ENCODE results near the gene STARD4.
A peak's percentile ranks its signal among the peaks of the same experiment; 100 is the strongest.

Gene STARD4

DNA sequence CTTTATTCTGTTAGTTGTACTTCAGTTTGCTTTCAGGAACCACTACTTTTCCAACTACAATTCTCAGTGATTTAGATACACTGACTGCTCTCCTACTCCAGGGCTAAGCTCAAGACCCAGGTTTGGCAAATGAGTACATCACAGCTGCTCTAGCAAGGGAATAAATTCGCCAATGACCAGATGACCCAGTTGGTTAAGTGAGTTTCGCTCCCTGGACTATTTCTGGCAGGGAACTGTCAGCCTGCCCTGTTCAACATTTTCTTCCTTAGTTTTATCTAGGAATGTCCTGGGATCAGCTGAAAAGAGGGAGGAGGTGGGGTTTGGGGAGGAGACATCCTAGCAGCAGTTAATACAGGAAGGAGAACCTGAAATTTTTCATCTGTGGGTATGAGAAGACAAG is 6.4 kb upstream of the STARD4 start:
- Histone ChIP-seq H3K9ac (ENCODE audit: low read length) (no peak overlapping the region), H3K27me3 (ENCODE audit: control insufficient read depth in 1 of 2, insufficient read depth in 2 of 2, low read length in 2 of 2) (no peaks in the 10 kb centered on the region), H3K9me3 (ENCODE audit: low read length) (no peaks in the 10 kb centered on the region)

DNA sequence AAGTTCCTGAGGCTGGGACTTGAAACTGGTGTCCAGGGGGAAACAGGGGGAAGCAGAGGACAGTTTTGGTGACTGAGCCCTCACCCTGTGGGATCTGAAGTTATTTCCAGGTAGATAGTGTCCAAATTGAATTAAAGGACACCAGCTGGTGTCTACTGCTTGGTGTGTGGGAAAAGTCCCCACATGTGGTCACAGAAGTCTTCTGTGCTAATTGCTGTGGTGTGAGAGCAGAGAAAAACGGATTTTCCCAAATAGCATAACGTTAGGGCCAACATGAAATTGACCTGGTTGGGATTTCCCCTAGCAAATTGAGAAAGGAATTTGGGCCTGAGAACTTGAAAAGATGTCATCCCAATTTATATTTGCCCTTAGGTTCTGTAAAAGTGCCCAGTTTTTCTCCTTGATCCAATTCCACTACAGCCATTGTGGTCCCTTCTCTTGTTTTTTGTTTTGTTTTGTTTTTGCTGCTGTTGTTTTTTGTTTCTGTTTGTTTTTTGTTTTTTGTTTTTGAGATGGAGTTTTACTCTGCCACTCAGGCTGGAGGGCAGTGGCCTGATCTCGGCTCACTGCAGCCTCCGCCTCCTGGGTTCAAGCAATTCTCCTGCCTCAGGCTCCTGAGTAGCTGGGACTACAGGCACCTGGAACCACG is 5.6 kb upstream of the STARD4 start:
- H3K27me3 ChIP-seq (ENCODE audit: control insufficient read depth in 1 of 2, insufficient read depth in 2 of 2, low read length in 2 of 2): no peaks in the 10 kb centered on the region
- no peak overlapping the region for H3K27ac ChIP-seq (ENCODE audit: low read depth, low read length)
- no peaks in the 10 kb centered on the region for H3K36me3 ChIP-seq (ENCODE audit: insufficient read depth, low read length)
- no peak overlapping the region for H3K9ac ChIP-seq (ENCODE audit: low read length)
- no peaks in the 10 kb centered on the region for H3K9me3 ChIP-seq (ENCODE audit: low read length)
- H3K4me3 ChIP-seq (ENCODE audit: low read depth in 1 of 2, low read length in 2 of 2): no peak overlapping the region
- peaks cover 4% of the 10 kb centered on the region for H3K4me1 ChIP-seq (ENCODE audit: insufficient read depth, low read length)

More for the DNA sequence above, 6.4 kb upstream of the STARD4 start:
- no peaks in the 10 kb centered on the region for H3K36me3 ChIP-seq (ENCODE audit: insufficient read depth, low read length)
- H3K27ac ChIP-seq (ENCODE audit: low read depth, low read length): no peak overlapping the region
- no peak overlapping the region for H3K4me3 ChIP-seq (ENCODE audit: low read depth in 1 of 2, low read length in 2 of 2)
- H3K4me1 ChIP-seq (ENCODE audit: insufficient read depth, low read length): no peaks in the 10 kb centered on the region

DNA sequence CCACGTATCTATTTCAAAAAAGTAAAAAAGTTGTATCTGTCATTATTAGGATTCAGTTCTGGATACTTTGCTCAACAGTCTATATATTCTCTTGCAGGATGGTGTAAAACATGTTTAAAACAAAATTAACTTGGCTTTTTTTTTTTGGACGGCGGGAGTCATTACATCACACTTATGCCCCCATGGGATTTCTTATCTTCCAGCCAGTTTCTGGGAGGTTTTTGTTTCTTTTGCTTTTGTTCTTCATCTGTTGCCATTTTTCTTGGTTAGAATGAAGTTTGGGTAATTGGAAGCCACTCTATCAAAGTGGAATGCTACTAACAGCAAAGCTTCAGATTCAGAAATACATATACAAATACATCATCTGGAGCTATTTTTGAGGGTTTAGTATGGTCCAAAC is 1.8 kb upstream of the STARD4 start:
- H3K27me3 ChIP-seq (ENCODE audit: control insufficient read depth in 1 of 2, insufficient read depth in 2 of 2, low read length in 2 of 2): no peaks in the 10 kb centered on the region
- H3K9me3 ChIP-seq (ENCODE audit: low read length): no peaks in the 10 kb centered on the region
- no peak overlapping the region for H3K27ac ChIP-seq (ENCODE audit: low read depth, low read length)

DNA sequence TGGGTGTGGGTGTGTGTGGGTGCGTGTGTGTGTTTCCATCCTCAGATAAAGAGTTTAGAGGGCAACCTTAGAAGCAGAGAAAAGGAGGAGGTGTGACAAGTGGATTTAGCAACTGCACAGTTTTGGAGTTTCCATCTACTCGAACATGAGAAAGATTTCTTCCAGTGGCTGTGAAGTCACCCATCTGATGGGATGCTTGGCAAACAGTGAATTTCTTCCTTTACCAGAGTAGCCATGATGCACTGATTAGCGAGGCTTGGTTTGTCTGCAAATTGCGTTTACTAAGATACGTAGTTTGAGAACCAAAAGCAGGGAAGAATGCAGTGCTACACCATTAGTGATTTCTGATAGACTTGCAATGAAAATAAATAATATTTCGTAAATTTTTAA is 791 bp upstream of the STARD4 start:
- Histone ChIP-seq H3K4me3 (ENCODE audit: low read depth in 1 of 2, low read length in 2 of 2) (peak overlapping the region; percentile 64 to 75), H3K9ac (ENCODE audit: low read length) (no peak overlapping the region), H3K4me1 (ENCODE audit: insufficient read depth, low read length) (peaks cover 5% of the 10 kb centered on the region), H3K36me3 (ENCODE audit: insufficient read depth, low read length) (no peaks in the 10 kb centered on the region), H3K9me3 (ENCODE audit: low read length) (no peaks in the 10 kb centered on the region), H3K27me3 (ENCODE audit: control insufficient read depth in 1 of 2, insufficient read depth in 2 of 2, low read length in 2 of 2) (no peaks in the 10 kb centered on the region), H3K27ac (ENCODE audit: low read depth, low read length) (peak overlapping the region; percentile 41)

More for the DNA sequence above, 1.8 kb upstream of the STARD4 start:
- Histone ChIP-seq H3K4me3 (ENCODE audit: low read depth in 1 of 2, low read length in 2 of 2) (no peak overlapping the region), H3K4me1 (ENCODE audit: insufficient read depth, low read length) (peaks cover 5% of the 10 kb centered on the region), H3K9ac (ENCODE audit: low read length) (no peak overlapping the region), H3K36me3 (ENCODE audit: insufficient read depth, low read length) (no peaks in the 10 kb centered on the region)

DNA sequence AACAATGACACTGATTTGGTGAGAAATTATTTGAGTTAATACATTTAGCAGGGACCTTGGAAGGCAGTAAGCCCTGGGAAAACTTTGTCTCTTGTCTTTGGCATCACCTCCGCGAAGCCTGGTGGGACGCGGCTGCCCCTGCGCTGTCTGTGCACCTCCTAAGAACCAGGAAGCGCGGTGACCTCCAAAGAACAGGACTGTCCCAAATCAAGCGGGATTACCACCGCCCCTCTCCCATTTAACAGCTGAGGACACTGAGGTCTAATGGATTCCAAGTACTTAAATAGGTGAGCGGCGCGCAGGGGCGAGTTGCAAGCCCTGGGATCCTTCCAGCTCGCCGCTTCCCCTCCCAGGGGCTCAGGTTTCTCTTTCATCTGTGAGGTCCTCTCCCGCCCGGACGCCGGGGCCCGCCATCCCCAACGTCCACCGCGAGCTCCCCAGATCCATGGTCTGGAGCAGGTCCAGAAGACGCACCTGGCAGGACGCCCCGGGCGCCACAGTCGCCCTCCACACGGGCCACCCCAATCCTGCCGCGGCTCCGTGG is 432 bp downstream of the STARD4 start:
- no peaks in the 10 kb centered on the region for H3K9me3 ChIP-seq (ENCODE audit: low read length)
- H3K36me3 ChIP-seq (ENCODE audit: insufficient read depth, low read length): no peaks in the 10 kb centered on the region
- peaks cover 5% of the 10 kb centered on the region for H3K4me1 ChIP-seq (ENCODE audit: insufficient read depth, low read length)
- peak overlapping the region; percentile 64 to 75 for H3K4me3 ChIP-seq (ENCODE audit: low read depth in 1 of 2, low read length in 2 of 2)
- H3K9ac ChIP-seq (ENCODE audit: low read length): peak overlapping the region; percentile 14
- H3K27ac ChIP-seq (ENCODE audit: low read depth, low read length): peak overlapping the region; percentile 61
- no peaks in the 10 kb centered on the region for H3K27me3 ChIP-seq (ENCODE audit: control insufficient read depth in 1 of 2, insufficient read depth in 2 of 2, low read length in 2 of 2)

DNA sequence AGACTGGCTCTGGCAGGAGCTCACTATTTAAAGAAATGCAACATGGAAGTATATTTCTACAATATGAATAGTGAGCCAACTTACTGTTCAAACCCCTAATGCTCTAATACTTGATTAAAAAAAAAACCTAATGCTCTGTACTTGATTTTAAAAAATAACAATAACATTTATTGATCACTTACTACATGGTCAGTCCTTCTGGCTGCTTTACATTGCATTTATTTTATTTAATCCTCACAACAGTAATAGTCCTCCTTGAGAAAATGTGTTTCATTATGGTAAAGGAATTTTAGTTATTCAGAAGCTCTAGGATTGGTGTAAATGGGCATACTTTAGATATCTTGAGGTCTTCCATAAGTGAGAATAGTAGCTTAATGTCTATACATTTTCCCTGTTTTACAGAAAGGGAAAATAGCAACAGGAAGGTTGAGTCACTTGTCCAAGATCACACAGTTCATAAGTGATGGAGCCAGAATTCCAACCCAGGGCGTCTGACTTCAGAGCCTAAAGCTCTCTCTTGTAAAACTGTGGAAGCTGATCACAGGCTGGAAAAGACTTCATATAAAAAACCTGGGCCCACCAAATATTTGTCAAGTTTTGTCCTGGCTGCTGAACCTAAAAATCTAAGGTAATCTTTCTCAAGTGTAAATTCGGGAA is 1.0 kb downstream of the STARD4 start:
- Histone ChIP-seq H3K27ac (ENCODE audit: low read depth, low read length) (no peak overlapping the region), H3K27me3 (ENCODE audit: control insufficient read depth in 1 of 2, insufficient read depth in 2 of 2, low read length in 2 of 2) (no peaks in the 10 kb centered on the region), H3K4me1 (ENCODE audit: insufficient read depth, low read length) (peaks cover 5% of the 10 kb centered on the region), H3K36me3 (ENCODE audit: insufficient read depth, low read length) (no peaks in the 10 kb centered on the region), H3K9me3 (ENCODE audit: low read length) (no peaks in the 10 kb centered on the region), H3K4me3 (ENCODE audit: low read depth in 1 of 2, low read length in 2 of 2) (peak overlapping the region; percentile 64 to 75), H3K9ac (ENCODE audit: low read length) (no peak overlapping the region)

DNA sequence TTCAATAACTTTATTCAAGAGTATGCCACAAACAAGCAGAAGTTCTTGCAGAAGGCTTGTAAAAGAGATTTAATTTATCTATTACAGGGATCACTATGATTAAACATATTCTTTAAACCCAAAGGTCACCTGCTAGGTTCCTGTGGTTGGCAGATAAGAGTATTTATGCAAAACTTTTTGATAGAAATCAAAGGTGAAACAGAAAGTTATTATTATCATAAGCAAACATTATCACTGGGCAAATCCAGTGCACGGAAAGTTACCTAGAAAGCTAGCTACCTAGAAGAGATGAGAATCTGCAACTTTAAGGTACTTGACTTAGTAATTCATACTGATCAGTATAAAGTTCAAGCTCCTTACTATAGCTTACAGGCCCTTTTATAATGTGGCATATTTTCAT is 3.2 kb downstream of the STARD4 start:
- Histone ChIP-seq H3K27ac (ENCODE audit: low read depth, low read length) (no peak overlapping the region), H3K9me3 (ENCODE audit: low read length) (no peaks in the 10 kb centered on the region), H3K4me1 (ENCODE audit: insufficient read depth, low read length) (peaks cover 5% of the 10 kb centered on the region), H3K9ac (ENCODE audit: low read length) (no peak overlapping the region), H3K4me3 (ENCODE audit: low read depth in 1 of 2, low read length in 2 of 2) (no peak overlapping the region), H3K27me3 (ENCODE audit: control insufficient read depth in 1 of 2, insufficient read depth in 2 of 2, low read length in 2 of 2) (no peaks in the 10 kb centered on the region), H3K36me3 (ENCODE audit: insufficient read depth, low read length) (no peaks in the 10 kb centered on the region)

DNA sequence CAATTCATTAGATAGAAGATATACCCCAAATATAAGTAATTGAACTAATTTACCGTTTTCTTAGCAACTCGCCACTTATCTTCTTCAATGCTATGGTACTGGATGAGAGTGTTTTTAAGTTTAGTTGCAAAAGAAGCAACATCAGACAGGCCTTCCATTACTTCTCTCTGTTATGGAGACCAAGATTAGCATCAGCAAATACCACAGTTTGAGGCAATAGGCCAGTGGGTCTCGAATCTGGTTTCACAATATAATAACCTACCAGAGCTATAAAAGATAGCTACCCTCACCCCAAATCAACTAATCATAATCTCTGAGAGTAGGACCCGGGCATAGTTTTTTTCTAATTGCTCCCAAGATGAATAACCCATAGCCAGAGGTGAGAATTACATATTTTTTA is 5.1 kb downstream of the STARD4 start:
- H3K27ac ChIP-seq (ENCODE audit: low read depth, low read length): no peak overlapping the region
- H3K4me3 ChIP-seq (ENCODE audit: low read depth in 1 of 2, low read length in 2 of 2): no peak overlapping the region
- no peaks in the 10 kb centered on the region for H3K27me3 ChIP-seq (ENCODE audit: control insufficient read depth in 1 of 2, insufficient read depth in 2 of 2, low read length in 2 of 2)
- H3K36me3 ChIP-seq (ENCODE audit: insufficient read depth, low read length): no peaks in the 10 kb centered on the region
- H3K9me3 ChIP-seq (ENCODE audit: low read length): no peaks in the 10 kb centered on the region
- H3K9ac ChIP-seq (ENCODE audit: low read length): no peak overlapping the region
- H3K4me1 ChIP-seq (ENCODE audit: insufficient read depth, low read length): no peaks in the 10 kb centered on the region

DNA sequence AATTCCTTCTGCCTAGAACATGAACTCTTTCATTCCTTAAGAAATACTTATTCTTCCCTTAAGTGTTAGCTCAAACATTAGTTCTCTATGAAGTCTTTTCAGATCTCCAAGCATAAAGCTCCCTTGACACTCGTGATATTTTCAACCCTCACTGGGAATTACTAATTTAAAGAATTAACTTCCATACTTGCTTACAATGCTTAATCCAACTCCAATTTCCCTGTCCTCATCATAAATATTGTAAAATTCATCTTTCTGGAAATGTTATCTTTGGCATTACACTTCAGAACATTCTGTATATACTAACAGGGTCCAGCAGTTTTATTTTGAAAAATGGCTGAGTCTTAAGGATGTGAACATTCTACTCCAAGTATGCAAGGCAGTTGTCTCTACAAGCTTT is 7.2 kb downstream of the STARD4 start:
- Histone ChIP-seq H3K4me1 (ENCODE audit: insufficient read depth, low read length) (no peaks in the 10 kb centered on the region), H3K9me3 (ENCODE audit: low read length) (no peaks in the 10 kb centered on the region), H3K27ac (ENCODE audit: low read depth, low read length) (no peak overlapping the region), H3K36me3 (ENCODE audit: insufficient read depth, low read length) (no peaks in the 10 kb centered on the region), H3K9ac (ENCODE audit: low read length) (no peak overlapping the region), H3K4me3 (ENCODE audit: low read depth in 1 of 2, low read length in 2 of 2) (no peak overlapping the region), H3K27me3 (ENCODE audit: control insufficient read depth in 1 of 2, insufficient read depth in 2 of 2, low read length in 2 of 2) (no peaks in the 10 kb centered on the region)

DNA sequence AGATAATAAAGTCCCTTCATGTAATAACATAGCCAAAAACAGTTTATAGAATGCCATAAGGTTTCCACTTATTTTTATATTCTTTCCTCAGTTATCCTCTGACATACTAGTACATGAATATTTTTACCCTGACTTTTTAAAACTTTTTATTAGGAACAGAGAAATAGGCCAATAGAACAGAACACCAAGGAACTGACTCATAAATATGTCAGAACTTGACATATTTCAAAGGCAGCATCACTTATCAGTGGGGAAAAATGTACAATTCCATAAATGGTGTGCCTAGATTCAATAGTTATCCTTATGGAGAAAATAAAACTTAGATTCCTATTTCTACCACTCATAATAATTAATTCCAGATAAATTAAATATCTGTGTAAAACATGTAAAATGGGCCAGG is 9.4 kb downstream of the STARD4 start:
- Histone ChIP-seq H3K27me3 (ENCODE audit: control insufficient read depth in 1 of 2, insufficient read depth in 2 of 2, low read length in 2 of 2) (no peaks in the 10 kb centered on the region), H3K9me3 (ENCODE audit: low read length) (no peaks in the 10 kb centered on the region), H3K4me1 (ENCODE audit: insufficient read depth, low read length) (no peaks in the 10 kb centered on the region), H3K27ac (ENCODE audit: low read depth, low read length) (no peak overlapping the region), H3K36me3 (ENCODE audit: insufficient read depth, low read length) (no peaks in the 10 kb centered on the region), H3K4me3 (ENCODE audit: low read depth in 1 of 2, low read length in 2 of 2) (no peak overlapping the region), H3K9ac (ENCODE audit: low read length) (no peak overlapping the region)

DNA sequence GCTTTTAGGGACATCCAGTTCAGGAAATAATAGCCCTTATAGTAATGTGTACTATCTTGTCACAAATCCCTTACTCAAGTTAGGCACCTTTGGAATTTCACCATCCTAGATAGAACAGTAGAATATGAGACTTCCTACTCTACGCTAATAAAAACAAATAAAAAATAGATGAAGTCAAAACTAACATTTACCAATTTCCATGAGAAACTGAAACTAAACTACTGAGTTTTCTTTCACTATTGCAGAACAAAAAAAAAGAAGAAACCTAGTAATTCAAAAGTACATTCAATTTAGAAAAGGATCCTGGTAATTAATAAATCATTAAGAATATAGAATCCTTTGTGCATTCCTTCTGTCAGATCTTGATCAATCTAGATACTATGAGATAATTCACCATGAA is 14.0 kb downstream of the STARD4 start:
- Histone ChIP-seq H3K4me3 (ENCODE audit: low read depth in 1 of 2, low read length in 2 of 2) (no peak overlapping the region), H3K9ac (ENCODE audit: low read length) (no peak overlapping the region), H3K9me3 (ENCODE audit: low read length) (no peaks in the 10 kb centered on the region), H3K36me3 (ENCODE audit: insufficient read depth, low read length) (no peaks in the 10 kb centered on the region), H3K27ac (ENCODE audit: low read depth, low read length) (no peak overlapping the region), H3K27me3 (ENCODE audit: control insufficient read depth in 1 of 2, insufficient read depth in 2 of 2, low read length in 2 of 2) (no peaks in the 10 kb centered on the region), H3K4me1 (ENCODE audit: insufficient read depth, low read length) (no peaks in the 10 kb centered on the region)

DNA sequence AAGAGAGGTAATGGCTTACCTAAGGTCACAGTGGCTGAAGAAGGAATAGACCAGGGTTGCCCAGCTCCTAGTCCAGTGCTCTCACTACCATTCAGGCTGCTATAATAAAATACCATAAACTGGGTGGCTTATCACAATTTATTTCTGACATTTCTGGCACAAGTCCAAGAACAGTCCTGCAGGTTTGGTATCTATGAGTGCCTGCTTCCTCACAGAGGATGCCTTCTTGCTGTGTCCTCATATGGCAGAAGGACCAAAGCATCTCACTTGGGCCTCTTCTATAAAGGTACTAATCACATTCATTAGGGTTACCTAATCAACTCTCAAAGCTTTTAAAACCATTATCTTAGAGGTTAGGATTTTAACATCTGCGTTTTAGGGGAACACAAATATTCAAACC is 17.2 kb downstream of the STARD4 start:
- H3K4me3 ChIP-seq (ENCODE audit: low read depth in 1 of 2, low read length in 2 of 2): no peak overlapping the region
- no peaks in the 10 kb centered on the region for H3K27me3 ChIP-seq (ENCODE audit: control insufficient read depth in 1 of 2, insufficient read depth in 2 of 2, low read length in 2 of 2)
- H3K36me3 ChIP-seq (ENCODE audit: insufficient read depth, low read length): no peaks in the 10 kb centered on the region
- no peak overlapping the region for H3K9ac ChIP-seq (ENCODE audit: low read length)
- H3K9me3 ChIP-seq (ENCODE audit: low read length): no peaks in the 10 kb centered on the region
- H3K27ac ChIP-seq (ENCODE audit: low read depth, low read length): no peak overlapping the region
- no peaks in the 10 kb centered on the region for H3K4me1 ChIP-seq (ENCODE audit: insufficient read depth, low read length)
